ENCODE measurements around the gene RAPGEF4. TPM values are rescaled to one million over a fixed set of nuclear protein-coding genes. Genes with fewer than 3 reads are reported as not detected.

The RAPGEF4 gene
- total and polyA plus RNA-seq, 2 of the 13 experiments (the other 11 are each of a cell fraction or from before 2014, with no cell fraction given), result 0.78 to 0.91 TPM

GRCh38 chr2:172817411-172817810, 81.8 kb downstream of the RAPGEF4 start:
- CTCF ChIA-PET (ENCODE audit: low intra/inter-chr PET ratio, low total read pairs), result no interaction called here
- no TSS peak for BruUV-seq (replicated peaks)
- Histone ChIP-seq H3K79me2 (ENCODE audit: insufficient read depth, low read length) (no peaks in the 10 kb centered on the region), H3K4me1 (ENCODE audit: insufficient read depth, low read length) (no peaks in the 10 kb centered on the region), H2AFZ (ENCODE audit: low read length) (no peak overlapping the region), H3K4me2 (ENCODE audit: low read depth, low read length) (no peak overlapping the region), H3K9ac (ENCODE audit: insufficient read depth, low read depth, low read length) (no peak overlapping the region), H3K9me3 (ENCODE audit: low read length) (no peaks in the 10 kb centered on the region), H4K20me1 (ENCODE audit: insufficient read depth, low read length) (no peaks in the 10 kb centered on the region), H3K27ac (ENCODE audit: extremely low read length, insufficient read depth, low read length) (no peak overlapping the region), H3K36me3 (replicated peaks in 1 of 2; ENCODE audit: control insufficient read depth in 1 of 2, insufficient read depth in 2 of 2, low read length in 2 of 2) (no peaks in the 10 kb centered on the region), H3K27me3 (ENCODE audit: control insufficient read depth in 1 of 2, insufficient read depth in 2 of 2, low read length in 2 of 2) (peaks cover 0 to 7% of the 10 kb centered on the region in 2 experiments; a peak in 3 of 5 replicates), H3K4me3 (replicated peaks in 1 of 3; ENCODE audit: insufficient read depth in 1 of 3, low read depth in 2 of 3, low read length in 3 of 3) (no peak overlapping the region)
- POLR2A ChIA-PET, result no interaction called here
- DNase-seq (ENCODE audit: low spot score) (no peak), FAIRE-seq (no peak), ATAC-seq (no peak)
- intact Hi-C loops (cut with micrococcal nuclease; ENCODE audit: unreplicated experiment) (no loop called here), in situ Hi-C loops (cut with HindIII; ENCODE audit: extremely low pct_ligation_motif_present, low pct_unique_long_range_greater_than_20kb) (no loop called here)
- TF ChIP-seq ZNF550 (CRISPR knock-in tag; IDR thresholded peaks at IDR 0.05; ENCODE audit: borderline replicate concordance) (no peak), ZNF138 (CRISPR knock-in tag; IDR thresholded peaks at IDR 0.05; ENCODE audit: low read depth) (no peak), TBP (CRISPR knock-in tag; IDR thresholded peaks at IDR 0.05) (no peak), ZSCAN29 (CRISPR knock-in tag; conservative IDR thresholded peaks at IDR 0.05) (no peak)
- WGBS (ENCODE audit: low lambda C conversion rate), result 3% methylated on average over 1 of the region's 1 CpG

GRCh38 chr2:172819943-172820342, 84.3 kb downstream of the RAPGEF4 start:
- no peaks in the 10 kb centered on the region for H3K9me3 ChIP-seq (ENCODE audit: low read length)
- no peak overlapping the region for H3K9ac ChIP-seq (ENCODE audit: insufficient read depth, low read depth, low read length)
- ChIA-PET CTCF (ENCODE audit: low intra/inter-chr PET ratio, low total read pairs) (no interaction called here), POLR2A (no interaction called here)
- no peak for FAIRE-seq
- no peak for TF ChIP-seq ZNF101 (CRISPR knock-in tag; IDR thresholded peaks at IDR 0.05; ENCODE audit: borderline replicate concordance, low read depth)
- no peak for TF ChIP-seq SNRNP70 (IDR thresholded peaks at IDR 0.05; ENCODE audit: low read depth, low read length)
- no peak for TF ChIP-seq ZNF343 (CRISPR knock-in tag; IDR thresholded peaks at IDR 0.05)
- no peak for TF ChIP-seq TAF1 (CRISPR knock-in tag; IDR thresholded peaks at IDR 0.05)
- intact Hi-C loops (cut with micrococcal nuclease; ENCODE audit: unreplicated experiment) (no loop called here), in situ Hi-C loops (cut with HindIII; ENCODE audit: extremely low pct_ligation_motif_present, low pct_unique_long_range_greater_than_20kb) (no loop called here)
- no peak for DNase-seq (ENCODE audit: low spot score)
- no peak overlapping the region for H2AFZ ChIP-seq (ENCODE audit: low read length)
- H3K4me2 ChIP-seq (ENCODE audit: low read depth, low read length), result no peak overlapping the region
- H3K4me1 ChIP-seq (ENCODE audit: insufficient read depth, low read length), result no peaks in the 10 kb centered on the region
- no peak overlapping the region for H3K27ac ChIP-seq (ENCODE audit: extremely low read length, insufficient read depth, low read length)
- peaks cover 0 to 17% of the 10 kb centered on the region in 2 experiments; a peak in 3 of 5 replicates for H3K27me3 ChIP-seq (ENCODE audit: control insufficient read depth in 1 of 2, insufficient read depth in 2 of 2, low read length in 2 of 2)
- H3K4me3 ChIP-seq (replicated peaks in 1 of 3; ENCODE audit: insufficient read depth in 1 of 3, low read depth in 2 of 3, low read length in 3 of 3), result no peak overlapping the region
- no TSS peak for BruUV-seq (replicated peaks)
- H3K36me3 ChIP-seq (replicated peaks in 1 of 2; ENCODE audit: control insufficient read depth in 1 of 2, insufficient read depth in 2 of 2, low read length in 2 of 2), result no peaks in the 10 kb centered on the region
- ATAC-seq, result no peak
- H4K20me1 ChIP-seq (ENCODE audit: insufficient read depth, low read length), result no peaks in the 10 kb centered on the region
- no peaks in the 10 kb centered on the region for H3K79me2 ChIP-seq (ENCODE audit: insufficient read depth, low read length)

Data from HepG2 (cell line).